H9 (cell line): ENCODE results near the gene NSUN2. TPM values are rescaled to one million over a fixed set of nuclear protein-coding genes. Genes with fewer than 3 reads are reported as not detected.

Experiments
- DNase-seq: peaks from one replicate; pipeline ENCODE4 v3.0.0-alpha.2; 2017
- H2AFZ ChIP-seq: one replicate; pipeline ENCODE4 v1.6.1; 2013; ENCODE audit warnings: mild to moderate bottlenecking, low read length, control low read depth, moderate library complexity
- H2AK5ac ChIP-seq: 2 replicates; pipeline ENCODE4 v1.6.1; 2013; ENCODE audit warnings: low read length, control low read depth, mixed read lengths; ENCODE audit not compliant: insufficient read length
- H2BK120ac ChIP-seq: one replicate; pipeline ENCODE4 v1.6.1; 2013; ENCODE audit warnings: low read depth, mild to moderate bottlenecking, low read length, control low read depth, inconsistent platforms; ENCODE audit not compliant: poor library complexity, severe bottlenecking
- H2BK12ac ChIP-seq: 2 replicates; pipeline ENCODE4 v1.6.1; 2013; ENCODE audit warnings: low read length, control low read depth, mixed read lengths, low read depth; ENCODE audit not compliant: insufficient read length
- H2BK15ac ChIP-seq: 2 replicates; pipeline ENCODE4 v1.6.1; 2013; ENCODE audit warnings: low read depth, low read length, control low read depth
- H2BK20ac ChIP-seq: one replicate; pipeline ENCODE4 v1.6.1; 2013; ENCODE audit warnings: low read depth, mild to moderate bottlenecking, low read length, control low read depth, inconsistent platforms; ENCODE audit not compliant: poor library complexity, severe bottlenecking
- H2BK5ac ChIP-seq: 2 replicates; pipeline ENCODE4 v1.6.1; 2013; ENCODE audit warnings: low read length, control low read depth, mixed read lengths; ENCODE audit not compliant: insufficient read length
- H3K14ac ChIP-seq: 2 replicates; pipeline ENCODE4 v1.6.1; 2013; ENCODE audit warnings: low read length, control low read depth; ENCODE audit not compliant: insufficient read depth
- H3K18ac ChIP-seq: 2 replicates; pipeline ENCODE4 v1.6.1; 2013; ENCODE audit warnings: low read depth, mild to moderate bottlenecking, mixed read lengths, low read length, control low read depth; ENCODE audit not compliant: insufficient read length
- H3K23ac ChIP-seq: 2 replicates; pipeline ENCODE4 v1.6.1; 2013; ENCODE audit warnings: low read length, control low read depth, mixed read lengths, low read depth; ENCODE audit not compliant: insufficient read length
- H3K23me2 ChIP-seq: 2 replicates; pipeline ENCODE4 v1.6.1; 2013; ENCODE audit warnings: low read depth, mild to moderate bottlenecking, mixed read lengths, low read length, control low read depth; ENCODE audit not compliant: insufficient read length, poor library complexity, severe bottlenecking
- H3K27ac ChIP-seq: 2 replicates; pipeline ENCODE4 v1.5.1; 2013; ENCODE audit warnings: low read length, control low read depth, mixed read lengths, low read depth; ENCODE audit not compliant: insufficient read length
- H3K27me3 ChIP-seq: 2 replicates; pipeline ENCODE4 v1.6.1; 2013; ENCODE audit warnings: low read length, control low read depth, inconsistent platforms; ENCODE audit not compliant: insufficient read depth
- H3K4ac ChIP-seq: 2 replicates; pipeline ENCODE4 v1.6.1; 2013; ENCODE audit warnings: low read depth, mild to moderate bottlenecking, control low read depth, inconsistent platforms, low read length, moderate library complexity
- H3K4me1 ChIP-seq: 2 replicates; pipeline ENCODE4 v1.6.1; 2013; ENCODE audit warnings: low read length, control low read depth, inconsistent platforms; ENCODE audit not compliant: insufficient read depth
- H3K4me2 ChIP-seq: 2 replicates; pipeline ENCODE4 v1.6.1; 2013; ENCODE audit warnings: low read length, control low read depth, mixed read lengths; ENCODE audit not compliant: insufficient read length, insufficient read depth
- H3K56ac ChIP-seq: 2 replicates; pipeline ENCODE4 v1.6.1; 2013; ENCODE audit warnings: low read depth, mild to moderate bottlenecking, mixed read lengths, low read length, control low read depth; ENCODE audit not compliant: insufficient read length
- H3K79me1 ChIP-seq: 2 replicates; pipeline ENCODE4 v1.6.1; 2013; ENCODE audit warnings: low read depth, mild to moderate bottlenecking, moderate library complexity, low read length, control low read depth, inconsistent platforms; ENCODE audit not compliant: insufficient read depth, poor library complexity, severe bottlenecking
- H3K79me2 ChIP-seq: 2 replicates; pipeline ENCODE4 v1.6.1; 2013; ENCODE audit warnings: low read length, control low read depth, inconsistent platforms; ENCODE audit not compliant: insufficient read depth
- H3K9ac ChIP-seq: 2 replicates; pipeline ENCODE4 v1.6.1; 2013; ENCODE audit warnings: low read length, control low read depth, mixed read lengths; ENCODE audit not compliant: insufficient read length; ENCODE audit errors: extremely low read depth
- H3K9me3 ChIP-seq: one replicate; pipeline ENCODE4 v1.6.1; 2013; ENCODE audit warnings: low read depth, low read length, inconsistent platforms; ENCODE audit not compliant: control insufficient read depth
- H3T11ph ChIP-seq: one replicate; pipeline ENCODE4 v1.6.1; 2013; ENCODE audit warnings: mild to moderate bottlenecking, low read length, control low read depth, inconsistent platforms
- H4K20me1 ChIP-seq: one replicate; pipeline ENCODE4 v1.6.1; 2013; ENCODE audit not compliant: control insufficient read depth, insufficient read length, insufficient read depth
- H4K5ac ChIP-seq: 2 replicates; pipeline ENCODE4 v1.6.1; 2013; ENCODE audit warnings: low read depth, mild to moderate bottlenecking, mixed read lengths, low read length, control low read depth; ENCODE audit not compliant: insufficient read length
- H4K8ac ChIP-seq: replicated peaks from 2 replicates; pipeline ENCODE4 v1.6.1; 2013; ENCODE audit warnings: low read length, control low read depth, mixed read lengths, low read depth; ENCODE audit not compliant: insufficient read length
- H4K91ac ChIP-seq: 2 replicates; pipeline ENCODE4 v1.6.1; 2013; ENCODE audit warnings: low read depth, mild to moderate bottlenecking, moderate library complexity, mixed read lengths, low read length, control low read depth; ENCODE audit not compliant: insufficient read length
- H3K27ac Mint-ChIP-seq, 3 experiments: 2 replicates in 2 of 3; 3 replicates in 1 of 3; pipeline ENCODE4 v1.8.0; 2020 to 2021; ENCODE audit warnings: mixed read lengths in 3 of 3, mild to moderate bottlenecking in 1 of 3, moderate library complexity in 1 of 3
- H3K27me3 Mint-ChIP-seq: 2 replicates; pipeline ENCODE4 v1.8.0; 2021; ENCODE audit warnings: low read depth, mild to moderate bottlenecking, moderate library complexity, mixed read lengths
- H3K36me3 Mint-ChIP-seq, 3 experiments: 2 replicates in 2 of 3; 3 replicates in 1 of 3; pipeline ENCODE4 v1.8.0; 2020 to 2021; ENCODE audit warnings: low read depth in 3 of 3, mixed read lengths in 3 of 3; ENCODE audit not compliant: insufficient read depth in 1 of 3
- H3K4me1 Mint-ChIP-seq, 2 experiments: 2 replicates each; pipeline ENCODE4 v1.8.0; 2020; ENCODE audit warnings: mixed read lengths in 2 of 2
- H3K4me3 Mint-ChIP-seq, 2 experiments: 2 replicates in 1 of 2; 3 replicates in 1 of 2; pipeline ENCODE4 v1.8.0; 2020 to 2021; ENCODE audit warnings: mild to moderate bottlenecking in 2 of 2, mixed read lengths in 2 of 2, moderate library complexity in 1 of 2
- H3K9me3 Mint-ChIP-seq, 2 experiments: 2 replicates in 1 of 2; 3 replicates in 1 of 2; pipeline ENCODE4 v1.8.0; 2020; ENCODE audit warnings: mild to moderate bottlenecking in 2 of 2, mixed read lengths in 2 of 2, moderate library complexity in 1 of 2
- WGBS: extraction: QIAGEN DNeasy Blood & Tissue Kit; methylation state at CpG from one replicate; pipeline ENCODE4 v1.1.7; 2013; ENCODE audit warnings: missing lambda C conversion rate, low lambda C conversion rate, mixed read lengths; ENCODE audit not compliant: insufficient read length; ENCODE audit errors: extremely low coverage; 5-methylcytosine and 5-hydroxymethylcytosine counted together
- total RNA-seq: library from RNA; stranded (reverse); gene quantifications from 2 replicates; pipeline ENCODE4 v1.2.1, GENCODE V29; 2021
- TF ChIP-seq, protein P1 (sequence below): fragments of 200-600 bp; sonication (generic); conservative IDR thresholded peaks from 3 replicates; pipeline ENCODE4 v1.8.0; 2021; ENCODE audit warnings: antibody characterized with exemption, mild to moderate bottlenecking

The NSUN2 gene
- total RNA-seq, 1 experiment from 2014 or later, result 115 TPM

DNA sequence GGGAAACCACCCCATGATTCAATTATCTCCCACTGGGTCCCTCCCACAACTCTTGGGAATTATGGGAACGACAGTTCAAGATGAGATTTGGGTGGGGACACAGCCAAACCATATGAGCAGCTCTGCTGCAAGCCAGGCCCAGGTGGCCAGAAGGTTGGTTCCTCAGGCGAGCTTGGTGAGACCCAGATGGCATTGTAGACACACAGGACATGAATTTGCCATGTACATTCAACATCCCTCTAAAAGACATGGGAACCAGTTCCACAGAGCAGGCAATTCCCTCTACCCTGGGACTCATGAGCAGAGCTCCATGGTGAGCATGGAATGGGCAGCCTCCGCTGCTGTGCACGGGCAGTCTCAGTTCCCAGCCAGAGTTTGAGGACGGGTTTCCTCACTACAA lies 53.3 kb downstream of the NSUN2 start:
- Histone ChIP-seq H2BK5ac (no peak overlapping the region), H3K27ac (no peak overlapping the region), H2BK12ac (no peak overlapping the region), H3K4ac (no peak overlapping the region), H2BK15ac (no peak overlapping the region), H4K91ac (no peak overlapping the region), H3K79me1 (no peaks in the 10 kb centered on the region), H3K23ac (no peak overlapping the region), H2BK20ac (no peak overlapping the region), H4K8ac (no peak overlapping the region), H3K56ac (no peak overlapping the region), H2AK5ac (no peak overlapping the region), H3K18ac (no peak overlapping the region), H3K23me2 (peaks cover 5% of the 10 kb centered on the region), H3K9me3 (no peaks in the 10 kb centered on the region), H3K4me1 (peaks cover 4% of the 10 kb centered on the region; the same call in 1 of the 2 replicates), H3K14ac (no peak overlapping the region), H3K9ac (no peak overlapping the region), H3K4me2 (no peak overlapping the region), H2AFZ (no peak overlapping the region), H4K5ac (no peak overlapping the region), H3K79me2 (no peaks in the 10 kb centered on the region), H4K20me1 (no peaks in the 10 kb centered on the region), H2BK120ac (no peak overlapping the region), H3K27me3 (peaks cover 5% of the 10 kb centered on the region; the same call in 1 of the 2 replicates), H3T11ph (no peak overlapping the region)
- 0 out of 7 replicates have a peak, but pooled peaks cover 0 to 8% (median 0%) of the 10 kb centered on the region in 3 experiments for H3K36me3 Mint-ChIP-seq
- no peak overlapping the region for H3K27ac Mint-ChIP-seq
- H3K4me3 Mint-ChIP-seq, result no peak overlapping the region
- H3K4me1 Mint-ChIP-seq, result peaks cover 9 to 11% of the 10 kb centered on the region in 2 experiments
- H3K27me3 Mint-ChIP-seq, result peaks cover 61% of the 10 kb centered on the region
- no peak for DNase-seq
- TF ChIP-seq, protein P1, sequence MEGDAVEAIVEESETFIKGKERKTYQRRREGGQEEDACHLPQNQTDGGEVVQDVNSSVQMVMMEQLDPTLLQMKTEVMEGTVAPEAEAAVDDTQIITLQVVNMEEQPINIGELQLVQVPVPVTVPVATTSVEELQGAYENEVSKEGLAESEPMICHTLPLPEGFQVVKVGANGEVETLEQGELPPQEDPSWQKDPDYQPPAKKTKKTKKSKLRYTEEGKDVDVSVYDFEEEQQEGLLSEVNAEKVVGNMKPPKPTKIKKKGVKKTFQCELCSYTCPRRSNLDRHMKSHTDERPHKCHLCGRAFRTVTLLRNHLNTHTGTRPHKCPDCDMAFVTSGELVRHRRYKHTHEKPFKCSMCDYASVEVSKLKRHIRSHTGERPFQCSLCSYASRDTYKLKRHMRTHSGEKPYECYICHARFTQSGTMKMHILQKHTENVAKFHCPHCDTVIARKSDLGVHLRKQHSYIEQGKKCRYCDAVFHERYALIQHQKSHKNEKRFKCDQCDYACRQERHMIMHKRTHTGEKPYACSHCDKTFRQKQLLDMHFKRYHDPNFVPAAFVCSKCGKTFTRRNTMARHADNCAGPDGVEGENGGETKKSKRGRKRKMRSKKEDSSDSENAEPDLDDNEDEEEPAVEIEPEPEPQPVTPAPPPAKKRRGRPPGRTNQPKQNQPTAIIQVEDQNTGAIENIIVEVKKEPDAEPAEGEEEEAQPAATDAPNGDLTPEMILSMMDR, result no peak
- no CpG with 5 or more reads among the region's 5 CpGs for WGBS
- H3K9me3 Mint-ChIP-seq, result peaks cover 17 to 19% of the 10 kb centered on the region in 2 experiments
